Endothelial cell of hepatic sinusoid (primary cell): Measurements from ENCODE around the gene MGP.

Source experiments
- in situ Hi-C: cut with HindIII; loops from 2 replicates; pipeline ENCODE4 v1.10.0; 2017; ENCODE audit warnings: low sequenced_read_pairs

MGP gene

DNA sequence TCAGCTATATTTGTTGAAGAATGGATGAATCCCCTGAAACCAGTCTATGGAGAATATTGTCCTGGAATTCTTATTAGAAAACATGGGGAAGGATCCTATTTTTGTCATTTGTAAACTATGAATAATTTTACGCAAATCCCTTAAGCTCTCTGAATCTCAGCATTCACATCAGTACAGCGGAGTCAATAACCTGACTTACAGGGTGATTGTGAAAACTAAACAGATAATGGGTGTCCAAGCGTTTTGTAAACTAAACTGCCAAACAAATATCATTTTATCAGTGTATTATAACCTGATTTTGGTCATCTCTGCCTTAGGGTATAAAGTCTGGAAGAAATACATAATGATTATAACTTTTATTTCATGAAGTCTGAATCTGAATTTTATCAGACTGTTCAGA is 52.3 kb downstream of the MGP start:
- in situ Hi-C loops, result no loop called here
